Neuron (in vitro differentiated cells): ENCODE results near the gene ADAR.

ENCODE experiments used
- H2AFZ ChIP-seq: one replicate; pipeline ENCODE4 v1.6.1; 2013; ENCODE audit warnings: low read depth, mild to moderate bottlenecking, inconsistent platforms, low read length, moderate library complexity
- H3K27me3 ChIP-seq: one replicate; pipeline ENCODE4 v1.6.1; 2013; ENCODE audit warnings: low read length; ENCODE audit not compliant: insufficient read depth
- H3K36me3 ChIP-seq: one replicate; pipeline ENCODE4 v1.6.1; 2013; ENCODE audit warnings: low read length; ENCODE audit not compliant: insufficient read depth
- H3K4me1 ChIP-seq: one replicate; pipeline ENCODE4 v1.6.1; 2013; ENCODE audit warnings: low read length; ENCODE audit not compliant: insufficient read depth
- H3K4me3 ChIP-seq: 2 replicates; pipeline ENCODE4 v1.5.1; 2013; ENCODE audit warnings: mild to moderate bottlenecking, low read length, moderate library complexity
- H3K9me3 ChIP-seq: one replicate; pipeline ENCODE4 v1.6.1; 2013; ENCODE audit warnings: low read length

Gene ADAR

GRCh38 chr1:154589780-154590179 is 18.2 kb downstream of the ADAR start:
- no peaks in the 10 kb centered on the region for H3K27me3 ChIP-seq
- H3K9me3 ChIP-seq = no peaks in the 10 kb centered on the region
- H3K36me3 ChIP-seq = peaks cover 93% of the 10 kb centered on the region
- H2AFZ ChIP-seq = no peak overlapping the region
- H3K4me1 ChIP-seq = no peaks in the 10 kb centered on the region
- H3K4me3 ChIP-seq = no peak overlapping the region

- Histone ChIP-seq H3K9me3 (no peaks in the 10 kb centered on the region), H2AFZ (no peak overlapping the region), H3K4me3 (no peak overlapping the region), H3K4me1 (no peaks in the 10 kb centered on the region), H3K27me3 (no peaks in the 10 kb centered on the region), H3K36me3 (peaks cover 98% of the 10 kb centered on the region)
Observed at GRCh38 chr1:154586641-154587040, 21.3 kb downstream of the ADAR start.

GRCh38 chr1:154586231-154586630 is 21.8 kb downstream of the ADAR start:
- Histone ChIP-seq H2AFZ (no peak overlapping the region), H3K27me3 (no peaks in the 10 kb centered on the region), H3K36me3 (peaks cover 96% of the 10 kb centered on the region), H3K4me3 (no peak overlapping the region), H3K4me1 (no peaks in the 10 kb centered on the region), H3K9me3 (no peaks in the 10 kb centered on the region)

GRCh38 chr1:154584267-154584994 is 23.6 kb downstream of the ADAR start:
- H3K9me3 ChIP-seq = no peaks in the 10 kb centered on the region
- H3K36me3 ChIP-seq = peaks cover 94% of the 10 kb centered on the region
- no peaks in the 10 kb centered on the region for H3K4me1 ChIP-seq
- no peak overlapping the region for H2AFZ ChIP-seq
- no peak overlapping the region for H3K4me3 ChIP-seq
- no peaks in the 10 kb centered on the region for H3K27me3 ChIP-seq

GRCh38 chr1:154583773-154584172 is 24.2 kb downstream of the ADAR start:
- no peak overlapping the region for H3K4me3 ChIP-seq
- no peaks in the 10 kb centered on the region for H3K9me3 ChIP-seq
- H3K4me1 ChIP-seq = no peaks in the 10 kb centered on the region
- H3K27me3 ChIP-seq = no peaks in the 10 kb centered on the region
- H2AFZ ChIP-seq = no peak overlapping the region
- H3K36me3 ChIP-seq = peaks cover 93% of the 10 kb centered on the region

GRCh38 chr1:154582885-154583284 is 25.1 kb downstream of the ADAR start:
- no peaks in the 10 kb centered on the region for H3K4me1 ChIP-seq
- no peak overlapping the region for H2AFZ ChIP-seq
- no peak overlapping the region for H3K4me3 ChIP-seq
- no peaks in the 10 kb centered on the region for H3K9me3 ChIP-seq
- no peaks in the 10 kb centered on the region for H3K27me3 ChIP-seq
- H3K36me3 ChIP-seq = peaks cover 93% of the 10 kb centered on the region

- H3K4me1 ChIP-seq = no peaks in the 10 kb centered on the region
- H2AFZ ChIP-seq = no peak overlapping the region
- H3K9me3 ChIP-seq = no peaks in the 10 kb centered on the region
- H3K4me3 ChIP-seq = no peak overlapping the region
- H3K36me3 ChIP-seq = peaks cover 91% of the 10 kb centered on the region
- no peaks in the 10 kb centered on the region for H3K27me3 ChIP-seq
Observed at GRCh38 chr1:154581766-154582165, 26.2 kb downstream of the ADAR start.

- Histone ChIP-seq H3K4me1 (no peaks in the 10 kb centered on the region), H3K9me3 (no peaks in the 10 kb centered on the region), H3K4me3 (no peak overlapping the region), H3K36me3 (peaks cover 77% of the 10 kb centered on the region), H2AFZ (no peak overlapping the region), H3K27me3 (no peaks in the 10 kb centered on the region)
Observed at GRCh38 chr1:154579374-154579773, 28.6 kb downstream of the ADAR start.

- no peak overlapping the region for H3K4me3 ChIP-seq
- peaks cover 64% of the 10 kb centered on the region for H3K36me3 ChIP-seq
- no peaks in the 10 kb centered on the region for H3K9me3 ChIP-seq
- no peak overlapping the region for H2AFZ ChIP-seq
- H3K27me3 ChIP-seq = no peaks in the 10 kb centered on the region
- no peaks in the 10 kb centered on the region for H3K4me1 ChIP-seq
Observed at GRCh38 chr1:154578058-154578418, 29.9 kb downstream of the ADAR start.

GRCh38 chr1:154577346-154578057 is 30.5 kb downstream of the ADAR start:
- Histone ChIP-seq H3K27me3 (no peaks in the 10 kb centered on the region), H2AFZ (no peak overlapping the region), H3K4me3 (no peak overlapping the region), H3K9me3 (no peaks in the 10 kb centered on the region), H3K4me1 (no peaks in the 10 kb centered on the region), H3K36me3 (peaks cover 60% of the 10 kb centered on the region)

GRCh38 chr1:154575951-154576566 is 31.9 kb downstream of the ADAR start:
- no peaks in the 10 kb centered on the region for H3K27me3 ChIP-seq
- no peaks in the 10 kb centered on the region for H3K9me3 ChIP-seq
- no peaks in the 10 kb centered on the region for H3K4me1 ChIP-seq
- no peak overlapping the region for H2AFZ ChIP-seq
- peaks cover 58% of the 10 kb centered on the region for H3K36me3 ChIP-seq
- no peak overlapping the region for H3K4me3 ChIP-seq

GRCh38 chr1:154575147-154575927 is 32.6 kb downstream of the ADAR start:
- Histone ChIP-seq H3K27me3 (no peaks in the 10 kb centered on the region), H3K36me3 (peaks cover 59% of the 10 kb centered on the region), H3K4me3 (no peak overlapping the region), H3K9me3 (no peaks in the 10 kb centered on the region), H3K4me1 (no peaks in the 10 kb centered on the region), H2AFZ (no peak overlapping the region)

GRCh38 chr1:154574716-154575115 is 33.3 kb downstream of the ADAR start:
- Histone ChIP-seq H3K36me3 (peaks cover 59% of the 10 kb centered on the region), H3K4me1 (no peaks in the 10 kb centered on the region), H2AFZ (no peak overlapping the region), H3K27me3 (no peaks in the 10 kb centered on the region), H3K9me3 (no peaks in the 10 kb centered on the region), H3K4me3 (no peak overlapping the region)
